ENCODE measurements around the gene EFNA5. TPM values are rescaled to one million over a fixed set of nuclear protein-coding genes. Genes with fewer than 3 reads are reported as not detected.

The EFNA5 gene
- total and polyA plus RNA-seq, 7 donors, result 0.32 to 5.4 (median 2.1) TPM

DNA sequence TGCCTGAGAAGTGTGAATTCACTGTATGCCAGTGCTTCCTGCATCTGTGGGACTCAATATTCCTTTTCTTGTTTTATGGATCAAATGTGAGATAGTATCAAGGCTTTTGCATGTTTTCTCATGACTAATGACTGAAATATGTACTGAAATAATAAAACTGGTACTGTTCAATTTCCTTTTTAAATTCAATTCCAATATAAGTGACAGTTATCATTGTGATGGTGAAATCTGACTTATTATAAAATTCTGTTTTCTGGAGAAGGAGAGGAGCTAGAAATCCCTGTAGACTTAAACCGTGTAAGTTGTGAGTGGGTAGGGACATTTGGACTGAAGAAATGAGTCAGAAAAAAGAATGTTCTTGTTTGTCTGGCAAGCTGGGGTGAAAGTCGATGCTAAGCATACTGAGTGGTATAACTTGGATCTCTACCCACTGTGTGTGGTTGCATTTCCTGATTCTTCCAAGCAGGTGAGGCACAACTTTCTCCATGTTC, 245.2 kb downstream of the EFNA5 start:
- intact Hi-C loops (cut with DNase I), result no loop called here
- Histone ChIP-seq H3K4me1 (no peaks in the 10 kb centered on the region), H3K4me3 (no peak overlapping the region), H3K9me3 (no peaks in the 10 kb centered on the region), H3K36me3 (ENCODE audit: insufficient read depth in 1 of 2, low read depth in 1 of 2) (no peaks in the 10 kb centered on the region), H3K27ac (no peak overlapping the region), H3K27me3 (ENCODE audit: insufficient read depth in 3 of 3, low read length in 2 of 3) (no peaks in the 10 kb centered on the region)
- no peak for ATAC-seq
- TF ChIP-seq CTCF (IDR thresholded peaks at IDR 0.05), result no peak
- WGBS, 3 donors, result 19 to 40% (median 25%) methylated on average over 2 of the region's 2 CpGs
- DNase-seq, result no peak

DNA sequence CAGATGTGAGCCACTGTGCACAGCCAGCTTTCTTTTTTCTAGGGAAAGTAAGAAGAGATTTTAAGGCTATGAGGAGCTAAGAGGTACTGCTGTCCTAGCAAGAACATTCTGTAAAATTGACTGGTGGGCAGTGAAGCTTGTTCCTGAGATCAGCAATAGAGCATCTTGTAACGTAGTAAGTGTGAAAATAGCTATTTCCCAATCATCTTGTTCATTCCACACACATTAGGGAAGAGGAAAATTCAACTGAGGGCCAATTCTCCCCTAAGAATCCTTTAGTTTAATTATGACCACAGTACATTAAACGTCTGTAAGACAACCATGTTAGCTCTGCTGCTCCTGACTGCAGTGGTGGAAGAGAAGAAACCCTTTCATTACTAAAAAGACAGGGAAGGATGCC, 246.2 kb downstream of the EFNA5 start:
- no peak overlapping the region for H3K27ac ChIP-seq
- no peak for TF ChIP-seq CTCF (IDR thresholded peaks at IDR 0.05)
- no peaks in the 10 kb centered on the region for H3K9me3 ChIP-seq
- intact Hi-C loops (cut with DNase I), result no loop called here
- H3K4me3 ChIP-seq, result no peak overlapping the region
- DNase-seq (no peak), ATAC-seq (no peak)
- H3K36me3 ChIP-seq (ENCODE audit: insufficient read depth in 1 of 2, low read depth in 1 of 2), result no peaks in the 10 kb centered on the region
- WGBS, 3 donors, result 52 to 72% (median 57%) methylated on average over 2 of the region's 2 CpGs
- no peaks in the 10 kb centered on the region for H3K27me3 ChIP-seq (ENCODE audit: insufficient read depth in 3 of 3, low read length in 2 of 3)
- H3K4me1 ChIP-seq, result no peaks in the 10 kb centered on the region

GRCh38 chr5:107422494-107422893, 248.2 kb downstream of the EFNA5 start:
- Histone ChIP-seq H3K4me3 (no peak overlapping the region), H3K27me3 (ENCODE audit: insufficient read depth in 3 of 3, low read length in 2 of 3) (no peaks in the 10 kb centered on the region), H3K27ac (no peak overlapping the region), H3K36me3 (ENCODE audit: insufficient read depth in 1 of 2, low read depth in 1 of 2) (no peaks in the 10 kb centered on the region), H3K9me3 (no peaks in the 10 kb centered on the region), H3K4me1 (no peaks in the 10 kb centered on the region)
- intact Hi-C loops (cut with DNase I), result no loop called here
- ATAC-seq, result no peak
- DNase-seq, result no peak
- 62 to 72% (median 70%) methylated on average over 4 of the region's 4 CpGs for WGBS, 3 donors
- no peak for TF ChIP-seq CTCF (IDR thresholded peaks at IDR 0.05)

DNA sequence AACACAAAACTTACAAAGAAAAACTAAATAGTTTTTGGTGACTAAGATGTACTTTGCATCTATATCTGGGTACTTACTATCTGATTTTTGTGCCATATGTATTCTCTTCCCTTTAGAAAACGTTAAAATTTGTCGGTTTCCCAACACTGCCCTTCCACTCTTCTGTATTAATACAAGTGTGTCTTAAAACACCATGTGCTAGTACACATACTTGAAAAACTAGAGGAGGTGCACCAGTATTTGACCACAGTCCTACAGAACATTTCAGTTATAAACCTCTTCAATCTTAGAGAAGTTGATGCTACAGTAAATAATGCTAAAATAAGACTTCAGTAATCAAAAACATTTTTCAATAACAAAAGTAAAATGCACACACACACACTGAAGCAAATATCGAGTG, 251.2 kb downstream of the EFNA5 start:
- WGBS, 3 donors, result 44 to 87% (median 78%) methylated on average over 3 of the region's 3 CpGs
- no peaks in the 10 kb centered on the region for H3K4me1 ChIP-seq
- no peaks in the 10 kb centered on the region for H3K9me3 ChIP-seq
- no peaks in the 10 kb centered on the region for H3K36me3 ChIP-seq (ENCODE audit: insufficient read depth in 1 of 2, low read depth in 1 of 2)
- H3K4me3 ChIP-seq, result no peak overlapping the region
- no peak for DNase-seq
- no peak overlapping the region for H3K27ac ChIP-seq
- no peaks in the 10 kb centered on the region for H3K27me3 ChIP-seq (ENCODE audit: insufficient read depth in 3 of 3, low read length in 2 of 3)
- intact Hi-C loops (cut with DNase I), result no loop called here
- ATAC-seq, result no peak
- no peak for TF ChIP-seq CTCF (IDR thresholded peaks at IDR 0.05)

DNA sequence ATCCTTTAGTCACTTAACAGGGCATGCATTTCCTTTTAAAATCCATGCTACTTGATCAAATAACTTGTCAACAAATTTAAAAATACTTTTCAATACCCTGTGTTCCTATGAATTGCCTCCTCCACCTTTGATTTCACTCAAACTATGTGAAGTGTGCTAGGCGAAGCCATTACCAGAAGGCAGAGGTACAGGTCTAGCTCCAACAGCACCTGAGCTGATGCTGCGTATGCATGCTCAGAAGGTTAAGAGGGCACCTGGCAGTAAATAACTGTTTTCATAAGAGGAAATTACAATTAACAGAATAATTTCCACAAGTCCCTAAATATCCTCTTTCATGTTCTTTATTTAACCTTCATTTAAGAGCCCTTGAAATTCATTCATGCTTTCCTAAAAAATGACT, 251.8 kb downstream of the EFNA5 start:
- Histone ChIP-seq H3K9me3 (no peaks in the 10 kb centered on the region), H3K36me3 (ENCODE audit: insufficient read depth in 1 of 2, low read depth in 1 of 2) (no peaks in the 10 kb centered on the region), H3K4me3 (no peak overlapping the region), H3K27me3 (ENCODE audit: insufficient read depth in 3 of 3, low read length in 2 of 3) (no peaks in the 10 kb centered on the region), H3K27ac (no peak overlapping the region), H3K4me1 (no peaks in the 10 kb centered on the region)
- TF ChIP-seq CTCF (IDR thresholded peaks at IDR 0.05), result no peak
- intact Hi-C loops (cut with DNase I), result no loop called here
- WGBS, 3 donors, result 92 to 95% (median 94%) methylated on average over 2 of the region's 2 CpGs
- ATAC-seq (no peak), DNase-seq (no peak)

All from psoas muscle (tissue), 8 donors.